B cell (primary cell): ENCODE measurements around the gene ITGA3. TPM values are rescaled to one million over a fixed set of nuclear protein-coding genes. Genes with fewer than 3 reads are reported as not detected.

Experiments used
- ATAC-seq: fragments of 200-7000 bp; cut with Tn5 transposase; one replicate; pipeline ENCODE4 v1.10.0; 2021; ENCODE audit warnings: low read depth, mild to moderate bottlenecking, moderate number of reproducible peaks, moderate library complexity
- CTCF ChIA-PET: fragments of 350-600 bp; sonication (Branson Sonifier 250); formaldehyde crosslinking; loops from one replicate; lab custom pipeline; 2021; ENCODE audit warnings: antibody characterized with exemption, inconsistent platforms; lab: Charles Lee
- POLR2A ChIA-PET: fragments of 350-600 bp; sonication (Branson Sonifier 250); formaldehyde crosslinking; loops from one replicate; lab custom pipeline; 2021; ENCODE audit warnings: antibody characterized with exemption; lab: Charles Lee
- DNase-seq: peaks from one replicate; pipeline ENCODE4 v3.0.0; 2013
- H2AFZ ChIP-seq: 2 replicates; pipeline ENCODE4 v1.6.1; 2012; ENCODE audit warnings: mild to moderate bottlenecking, low read depth, low read length; ENCODE audit not compliant: insufficient read depth, poor library complexity, severe bottlenecking
- H3K27ac ChIP-seq, 2 donors: 1 replicate in 1 of 2; 2 replicates in 1 of 2; pipeline ENCODE4 v1.5.1; 2012 to 2013; ENCODE audit warnings: low read length in 2 of 2, mild to moderate bottlenecking in 2 of 2, moderate library complexity in 1 of 2
- H3K27me3 ChIP-seq, 4 experiments: fragments of 200-600 bp in 1 of 4; sonication (generic) in 1 of 4; replicated peaks in 1 of 4; 1 replicate in 2 of 4; 2 replicates in 2 of 4; pipeline versions ENCODE4 v1.6.1 to v1.7.0; 2013 to 2016; ENCODE audit warnings: low read length in 3 of 4, mild to moderate bottlenecking in 2 of 4, mixed read lengths in 1 of 4, moderate library complexity in 1 of 4; ENCODE audit not compliant: insufficient read depth in 4 of 4, control insufficient read depth in 3 of 4; ENCODE audit errors: control extremely low read depth in 1 of 4
- H3K36me3 ChIP-seq, 2 experiments: replicated peaks in 1 of 2; 1 replicate in 1 of 2; 2 replicates in 1 of 2; pipeline versions ENCODE4 v1.6.1 to v1.7.1; 2013; ENCODE audit warnings: low read length in 1 of 2; ENCODE audit not compliant: insufficient read depth in 2 of 2, control insufficient read depth in 1 of 2; ENCODE audit errors: control extremely low read depth in 1 of 2, extremely low read depth in 1 of 2
- H3K4me1 ChIP-seq, 2 donors: fragments of 200-600 bp in 1 of 2; sonication (generic) in 1 of 2; 1 replicate in 1 of 2; 2 replicates in 1 of 2; pipeline versions ENCODE4 v1.5.1 to v1.6.1; 2013 to 2017; ENCODE audit warnings: low read length in 2 of 2; ENCODE audit not compliant: control insufficient read depth in 2 of 2, insufficient read depth in 2 of 2
- H3K4me2 ChIP-seq: replicated peaks from 2 replicates; pipeline ENCODE3; 2012; ENCODE audit warnings: mild to moderate bottlenecking, low read depth, low read length; ENCODE audit not compliant: poor library complexity, severe bottlenecking
- H3K4me3 ChIP-seq, 5 experiments: fragments of 200-600 bp in 1 of 5; sonication (generic) in 1 of 5; 1 replicate in 3 of 5; 2 replicates in 2 of 5; pipeline versions ENCODE4 v1.5.1 to v1.7.0; 2011 to 2016; ENCODE audit warnings: low read length in 4 of 5, mild to moderate bottlenecking in 4 of 5, low read depth in 2 of 5, control low read depth in 1 of 5, moderate library complexity in 1 of 5; ENCODE audit not compliant: insufficient read depth in 1 of 5; ENCODE audit errors: control extremely low read depth in 1 of 5, extremely low read depth in 1 of 5
- H3K79me2 ChIP-seq: fragments of 200-600 bp; sonication (generic); one replicate; pipeline ENCODE4 v1.6.0; 2016; ENCODE audit warnings: low read length; ENCODE audit not compliant: control insufficient read depth, insufficient read depth
- H3K9ac ChIP-seq: fragments of 200-600 bp; sonication (generic); 2 replicates; pipeline ENCODE4 v1.6.1; 2017; ENCODE audit warnings: mild to moderate bottlenecking, low read length, moderate library complexity
- H3K9me3 ChIP-seq, 3 donors: one replicate each; pipeline versions ENCODE4 v1.6.1 to v1.7.1; 2013; ENCODE audit warnings: low read length in 2 of 3; ENCODE audit not compliant: control insufficient read depth in 2 of 3, insufficient read depth in 1 of 3; ENCODE audit errors: control extremely low read depth in 1 of 3
- H4K20me1 ChIP-seq: 2 replicates; pipeline ENCODE4 v1.6.0; 2012; ENCODE audit warnings: mild to moderate bottlenecking, low read length; ENCODE audit not compliant: insufficient read depth, control insufficient read depth, poor library complexity, severe bottlenecking
- H3K27ac Mint-ChIP-seq: one replicate; pipeline ENCODE4 v1.8.0; 2021; ENCODE audit warnings: mixed read lengths
- H3K27me3 Mint-ChIP-seq: one replicate; pipeline ENCODE4 v1.8.0; 2021; ENCODE audit warnings: mixed read lengths
- H3K4me1 Mint-ChIP-seq: one replicate; pipeline ENCODE4 v1.8.0; 2021; ENCODE audit warnings: mixed read lengths
- H3K4me3 Mint-ChIP-seq: one replicate; pipeline ENCODE4 v1.8.0; 2021; ENCODE audit warnings: mixed read lengths
- H3K9me3 Mint-ChIP-seq: one replicate; pipeline ENCODE4 v1.8.0; 2022; ENCODE audit warnings: mixed read lengths; ENCODE audit not compliant: insufficient read depth
- EZH2 ChIP-seq: IDR thresholded peaks from 2 replicates; pipeline ENCODE4 v1.6.1; 2012; ENCODE audit warnings: borderline replicate concordance, low read depth, mild to moderate bottlenecking, moderate library complexity, low read length; ENCODE audit not compliant: insufficient read depth, poor library complexity, severe bottlenecking
- WGBS: methylation state at CpG from one replicate; pipeline ENCODE4 v1.1.5; 2013; ENCODE audit warnings: missing lambda C conversion rate; ENCODE audit not compliant: insufficient coverage; 5-methylcytosine and 5-hydroxymethylcytosine counted together
- intact Hi-C: fragments of 100-400 bp; cut with micrococcal nuclease; formaldehyde crosslinking; loops from one replicate; pipeline ENCODE4 v1.10.0; 2022
- polyA plus RNA-seq: library from polyadenylated mRNA; depleted of rRNA; stranded (reverse); fragments of >200 nt; gene quantifications from 2 replicates; pipeline ENCODE4 v1.2.3, GENCODE V29; 2012
- total RNA-seq, 2 donors: library from RNA; stranded (reverse); fragments of 120-200 nt in 1 of 2; gene quantifications; 1 replicate in 1 of 2; 2 replicates in 1 of 2; pipeline versions ENCODE4 v1.2.3 to v1.2.4, GENCODE V29; 2013 to 2022
- TF ChIP-seq, protein P1 (sequence below): fragments of 200-600 bp; IDR thresholded peaks from one replicate; pipeline ENCODE4 v1.8.0; 2022; ENCODE audit warnings: antibody characterized with exemption, mild to moderate bottlenecking

The ITGA3 gene
- total and polyA plus RNA-seq, 2 donors (not counting 1 experiment from before 2014, with no cell fraction given), result 11.9 to 13.3 TPM

DNA sequence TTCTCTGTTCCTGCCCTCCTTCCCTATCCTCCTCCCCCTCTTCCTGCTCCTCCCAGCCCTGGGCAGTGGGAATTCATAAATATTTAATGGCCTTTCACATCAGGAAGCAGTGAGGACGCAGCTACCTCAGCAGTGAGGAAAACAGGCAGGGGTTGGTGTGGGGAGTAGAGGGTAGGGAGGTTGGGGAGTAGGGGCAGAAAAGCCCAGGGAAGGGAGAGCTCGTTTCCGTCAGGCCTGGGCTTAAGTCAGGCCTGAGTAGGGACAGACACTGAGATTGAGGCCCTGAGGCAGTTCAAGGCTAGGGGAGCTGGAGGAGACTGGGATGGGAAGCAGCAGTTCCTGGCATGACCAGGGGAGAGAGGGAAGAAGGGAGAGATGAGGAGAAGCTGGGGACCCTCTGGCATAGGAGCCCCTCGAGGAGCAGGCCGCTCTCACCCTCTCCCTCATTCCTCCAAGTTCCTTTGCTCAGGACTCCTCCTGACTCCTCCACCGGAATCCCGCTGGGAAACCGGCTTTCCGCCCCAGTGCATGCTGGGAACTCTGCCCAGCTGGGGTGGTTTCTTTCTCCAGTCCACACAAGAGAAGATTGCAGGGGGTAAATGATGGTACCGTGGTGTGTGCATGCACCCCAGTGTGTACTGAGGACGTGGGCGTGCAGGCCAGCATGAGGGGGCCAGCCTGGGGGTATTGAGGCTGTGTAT is 67.9 kb downstream of the ITGA3 start:
- CTCF ChIA-PET, result interaction anchor here (0.8 to 1.5 kb wide), 3 partner anchors 15 to 76 kb away, joined by 3 to 7 read pairs (median 3); no protein-coding TSS in a partner anchor
- Mint-ChIP-seq H3K9me3 (no peaks in the 10 kb centered on the region), H3K4me1 (peaks cover 9% of the 10 kb centered on the region), H3K4me3 (no peak overlapping the region), H3K27ac (no peak overlapping the region), H3K27me3 (peaks cover 24% of the 10 kb centered on the region)
- Histone ChIP-seq H3K27me3 (peaks cover 0 to 23% (median 6%) of the 10 kb centered on the region in 4 experiments), H3K4me3 (no peak overlapping the region), H3K4me1 (peaks cover 12 to 13% of the 10 kb centered on the region in 2 donors), H4K20me1 (no peaks in the 10 kb centered on the region), H3K9ac (no peak overlapping the region), H3K4me2 (no peak overlapping the region), H3K79me2 (no peaks in the 10 kb centered on the region), H3K27ac (no peak overlapping the region), H2AFZ (no peak overlapping the region), H3K36me3 (no peaks in the 10 kb centered on the region), H3K9me3 (peaks cover 0 to 8% (median 0%) of the 10 kb centered on the region in 3 donors)
- TF ChIP-seq EZH2, result no peak
- TF ChIP-seq, protein P1, sequence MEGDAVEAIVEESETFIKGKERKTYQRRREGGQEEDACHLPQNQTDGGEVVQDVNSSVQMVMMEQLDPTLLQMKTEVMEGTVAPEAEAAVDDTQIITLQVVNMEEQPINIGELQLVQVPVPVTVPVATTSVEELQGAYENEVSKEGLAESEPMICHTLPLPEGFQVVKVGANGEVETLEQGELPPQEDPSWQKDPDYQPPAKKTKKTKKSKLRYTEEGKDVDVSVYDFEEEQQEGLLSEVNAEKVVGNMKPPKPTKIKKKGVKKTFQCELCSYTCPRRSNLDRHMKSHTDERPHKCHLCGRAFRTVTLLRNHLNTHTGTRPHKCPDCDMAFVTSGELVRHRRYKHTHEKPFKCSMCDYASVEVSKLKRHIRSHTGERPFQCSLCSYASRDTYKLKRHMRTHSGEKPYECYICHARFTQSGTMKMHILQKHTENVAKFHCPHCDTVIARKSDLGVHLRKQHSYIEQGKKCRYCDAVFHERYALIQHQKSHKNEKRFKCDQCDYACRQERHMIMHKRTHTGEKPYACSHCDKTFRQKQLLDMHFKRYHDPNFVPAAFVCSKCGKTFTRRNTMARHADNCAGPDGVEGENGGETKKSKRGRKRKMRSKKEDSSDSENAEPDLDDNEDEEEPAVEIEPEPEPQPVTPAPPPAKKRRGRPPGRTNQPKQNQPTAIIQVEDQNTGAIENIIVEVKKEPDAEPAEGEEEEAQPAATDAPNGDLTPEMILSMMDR, result no peak
- intact Hi-C loops, result no loop called here
- POLR2A ChIA-PET, result no interaction called here
- no peak for DNase-seq
- no peak for ATAC-seq
- WGBS, result 81% methylated on average over 6 of the region's 12 CpGs

DNA sequence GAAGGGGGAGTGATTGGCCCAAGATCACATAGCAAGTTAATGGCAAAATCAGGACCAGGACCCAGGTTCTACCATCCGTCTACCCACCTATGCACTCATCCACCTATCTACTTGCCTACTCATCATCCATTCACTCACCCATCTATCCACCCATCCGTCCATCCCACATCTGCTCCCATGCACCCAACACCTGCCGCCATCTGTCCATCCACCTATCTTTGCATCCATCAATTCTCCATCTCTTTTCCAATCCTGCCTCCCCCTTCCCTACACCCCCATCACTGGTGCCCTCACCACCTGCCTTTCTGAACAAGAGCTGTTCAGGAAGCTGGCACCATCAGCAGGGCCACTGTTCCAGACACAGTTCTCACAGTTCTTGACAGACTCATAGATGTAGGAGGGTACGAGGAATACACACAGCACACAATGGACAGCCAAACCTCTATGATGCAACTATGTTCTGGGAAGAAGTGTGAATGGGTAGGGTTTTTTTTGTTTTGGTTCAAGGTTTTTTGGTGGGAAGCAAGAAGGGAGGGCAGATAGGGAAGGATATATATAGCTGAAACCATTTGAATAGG is 69.6 kb downstream of the ITGA3 start:
- DNase-seq, result no peak
- WGBS, result 93% methylated on average over 3 of the region's 4 CpGs
- H3K79me2 ChIP-seq, result no peaks in the 10 kb centered on the region
- TF ChIP-seq EZH2, result no peak
- TF ChIP-seq, protein P1, result no peak
- H3K4me1 ChIP-seq, result peaks cover 21 to 25% of the 10 kb centered on the region in 2 donors
- ATAC-seq, result no peak
- H3K27ac Mint-ChIP-seq, result no peak overlapping the region
- peaks cover 4% of the 10 kb centered on the region for H4K20me1 ChIP-seq
- no peak overlapping the region for H3K4me3 ChIP-seq
- peaks cover 10% of the 10 kb centered on the region for H3K27me3 Mint-ChIP-seq
- no peak overlapping the region for H3K27ac ChIP-seq
- CTCF ChIA-PET, result interaction anchor here (1.0 to 2.3 kb wide), 4 partner anchors 8 to 75 kb away, joined by 3 to 8 read pairs (median 4); no protein-coding TSS in a partner anchor
- H3K9me3 Mint-ChIP-seq, result no peaks in the 10 kb centered on the region
- intact Hi-C loops, result no loop called here
- peaks cover 0 to 25% (median 9%) of the 10 kb centered on the region in 4 experiments for H3K27me3 ChIP-seq
- H3K9me3 ChIP-seq, result peaks cover 0 to 8% (median 0%) of the 10 kb centered on the region in 3 donors
- H3K4me1 Mint-ChIP-seq, result peaks cover 19% of the 10 kb centered on the region
- H2AFZ ChIP-seq, result no peak overlapping the region
- POLR2A ChIA-PET, result no interaction called here
- H3K4me3 Mint-ChIP-seq, result no peak overlapping the region
- H3K9ac ChIP-seq, result no peak overlapping the region
- no peak overlapping the region for H3K4me2 ChIP-seq
- H3K36me3 ChIP-seq, result no peaks in the 10 kb centered on the region
